Measurements from ENCODE around the gene SARM1. TPM values are rescaled to one million over a fixed set of nuclear protein-coding genes. Genes with fewer than 3 reads are reported as not detected.

The SARM1 gene
- total and polyA plus RNA-seq, 2 of the 13 experiments (the other 11 are each of a cell fraction or from before 2014, with no cell fraction given): 0.73 to 0.86 TPM

DNA sequence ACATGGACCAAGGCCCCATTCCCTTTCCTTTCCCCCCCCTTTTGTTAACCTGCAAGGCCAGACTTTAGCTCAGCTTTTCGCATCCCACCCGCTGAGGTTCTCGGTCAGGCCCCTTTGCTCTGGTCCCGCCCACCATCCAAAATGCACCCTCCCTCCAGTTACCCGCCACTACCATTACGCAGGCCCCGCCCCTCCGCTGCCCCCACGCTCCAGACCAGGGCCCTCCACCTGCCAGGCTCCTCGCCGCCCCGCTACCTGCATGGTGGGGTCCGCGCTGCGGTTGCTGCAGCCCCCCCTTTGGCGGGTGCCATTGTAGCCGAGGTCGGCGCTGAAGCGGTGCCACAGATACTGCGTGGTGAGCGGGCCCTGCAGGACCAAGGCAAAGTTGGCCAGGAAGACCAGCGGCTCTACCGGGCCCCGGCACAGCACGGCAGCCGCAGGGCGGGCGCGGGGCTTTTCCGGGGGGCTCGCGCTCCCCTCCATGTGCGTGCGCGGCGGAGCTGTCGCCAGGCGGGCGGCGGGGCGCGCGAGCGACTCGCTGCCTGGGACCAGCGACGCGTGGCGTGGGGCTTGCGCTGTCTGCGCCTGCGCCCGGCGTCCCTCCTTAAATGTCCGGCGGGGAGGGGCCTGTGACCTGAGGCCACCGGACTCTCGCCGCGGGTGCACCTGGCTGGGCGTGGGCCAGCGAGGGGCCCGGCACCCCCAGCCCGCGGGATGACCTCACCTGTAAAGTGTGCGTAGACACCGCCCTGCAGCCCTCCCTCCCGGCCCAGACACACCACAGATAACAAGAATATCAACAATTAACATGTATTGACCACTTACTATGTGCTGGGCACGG lies 34.4 kb downstream of the SARM1 start, which contains the start of gene SLC46A1 (continued):
- TF ChIP-seq, protein P1, sequence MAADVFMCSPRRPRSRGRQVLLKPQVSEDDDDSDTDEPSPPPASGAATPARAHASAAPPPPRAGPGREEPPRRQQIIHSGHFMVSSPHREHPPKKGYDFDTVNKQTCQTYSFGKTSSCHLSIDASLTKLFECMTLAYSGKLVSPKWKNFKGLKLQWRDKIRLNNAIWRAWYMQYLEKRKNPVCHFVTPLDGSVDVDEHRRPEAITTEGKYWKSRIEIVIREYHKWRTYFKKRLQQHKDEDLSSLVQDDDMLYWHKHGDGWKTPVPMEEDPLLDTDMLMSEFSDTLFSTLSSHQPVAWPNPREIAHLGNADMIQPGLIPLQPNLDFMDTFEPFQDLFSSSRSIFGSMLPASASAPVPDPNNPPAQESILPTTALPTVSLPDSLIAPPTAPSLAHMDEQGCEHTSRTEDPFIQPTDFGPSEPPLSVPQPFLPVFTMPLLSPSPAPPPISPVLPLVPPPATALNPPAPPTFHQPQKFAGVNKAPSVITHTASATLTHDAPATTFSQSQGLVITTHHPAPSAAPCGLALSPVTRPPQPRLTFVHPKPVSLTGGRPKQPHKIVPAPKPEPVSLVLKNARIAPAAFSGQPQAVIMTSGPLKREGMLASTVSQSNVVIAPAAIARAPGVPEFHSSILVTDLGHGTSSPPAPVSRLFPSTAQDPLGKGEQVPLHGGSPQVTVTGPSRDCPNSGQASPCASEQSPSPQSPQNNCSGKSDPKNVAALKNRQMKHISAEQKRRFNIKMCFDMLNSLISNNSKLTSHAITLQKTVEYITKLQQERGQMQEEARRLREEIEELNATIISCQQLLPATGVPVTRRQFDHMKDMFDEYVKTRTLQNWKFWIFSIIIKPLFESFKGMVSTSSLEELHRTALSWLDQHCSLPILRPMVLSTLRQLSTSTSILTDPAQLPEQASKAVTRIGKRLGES (CRISPR knock-in tag; IDR thresholded peaks at IDR 0.05; ENCODE audit: borderline replicate concordance): no peak
- TF ChIP-seq IKZF4 (CRISPR knock-in tag; IDR thresholded peaks at IDR 0.05; ENCODE audit: borderline replicate concordance, low read depth, not compliant biosample characterization): no peak
- TF ChIP-seq ZNF7 (CRISPR knock-in tag; IDR thresholded peaks at IDR 0.05): no peak
- TF ChIP-seq, protein P2, sequence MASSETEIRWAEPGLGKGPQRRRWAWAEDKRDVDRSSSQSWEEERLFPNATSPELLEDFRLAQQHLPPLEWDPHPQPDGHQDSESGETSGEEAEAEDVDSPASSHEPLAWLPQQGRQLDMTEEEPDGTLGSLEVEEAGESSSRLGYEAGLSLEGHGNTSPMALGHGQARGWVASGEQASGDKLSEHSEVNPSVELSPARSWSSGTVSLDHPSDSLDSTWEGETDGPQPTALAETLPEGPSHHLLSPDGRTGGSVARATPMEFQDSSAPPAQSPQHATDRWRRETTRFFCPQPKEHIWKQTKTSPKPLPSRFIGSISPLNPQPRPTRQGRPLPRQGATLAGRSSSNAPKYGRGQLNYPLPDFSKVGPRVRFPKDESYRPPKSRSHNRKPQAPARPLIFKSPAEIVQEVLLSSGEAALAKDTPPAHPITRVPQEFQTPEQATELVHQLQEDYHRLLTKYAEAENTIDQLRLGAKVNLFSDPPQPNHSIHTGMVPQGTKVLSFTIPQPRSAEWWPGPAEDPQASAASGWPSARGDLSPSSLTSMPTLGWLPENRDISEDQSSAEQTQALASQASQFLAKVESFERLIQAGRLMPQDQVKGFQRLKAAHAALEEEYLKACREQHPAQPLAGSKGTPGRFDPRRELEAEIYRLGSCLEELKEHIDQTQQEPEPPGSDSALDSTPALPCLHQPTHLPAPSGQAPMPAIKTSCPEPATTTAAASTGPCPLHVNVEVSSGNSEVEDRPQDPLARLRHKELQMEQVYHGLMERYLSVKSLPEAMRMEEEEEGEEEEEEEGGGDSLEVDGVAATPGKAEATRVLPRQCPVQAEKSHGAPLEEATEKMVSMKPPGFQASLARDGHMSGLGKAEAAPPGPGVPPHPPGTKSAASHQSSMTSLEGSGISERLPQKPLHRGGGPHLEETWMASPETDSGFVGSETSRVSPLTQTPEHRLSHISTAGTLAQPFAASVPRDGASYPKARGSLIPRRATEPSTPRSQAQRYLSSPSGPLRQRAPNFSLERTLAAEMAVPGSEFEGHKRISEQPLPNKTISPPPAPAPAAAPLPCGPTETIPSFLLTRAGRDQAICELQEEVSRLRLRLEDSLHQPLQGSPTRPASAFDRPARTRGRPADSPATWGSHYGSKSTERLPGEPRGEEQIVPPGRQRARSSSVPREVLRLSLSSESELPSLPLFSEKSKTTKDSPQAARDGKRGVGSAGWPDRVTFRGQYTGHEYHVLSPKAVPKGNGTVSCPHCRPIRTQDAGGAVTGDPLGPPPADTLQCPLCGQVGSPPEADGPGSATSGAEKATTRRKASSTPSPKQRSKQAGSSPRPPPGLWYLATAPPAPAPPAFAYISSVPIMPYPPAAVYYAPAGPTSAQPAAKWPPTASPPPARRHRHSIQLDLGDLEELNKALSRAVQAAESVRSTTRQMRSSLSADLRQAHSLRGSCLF (CRISPR knock-in tag; IDR thresholded peaks at IDR 0.05; ENCODE audit: borderline replicate concordance): no peak
- no peak for TF ChIP-seq ZNF512B (CRISPR knock-in tag; IDR thresholded peaks at IDR 0.05; ENCODE audit: borderline replicate concordance)
- TF ChIP-seq ZNF749 (CRISPR knock-in tag; IDR thresholded peaks at IDR 0.05; ENCODE audit: borderline replicate concordance): no peak
- TF ChIP-seq IKZF1 (IDR thresholded peaks at IDR 0.05): no peak
- no peak for TF ChIP-seq ETV5 (CRISPR knock-in tag; IDR thresholded peaks at IDR 0.05; ENCODE audit: borderline replicate concordance)
- no peak for TF ChIP-seq ZNF598 (CRISPR knock-in tag; IDR thresholded peaks at IDR 0.05; ENCODE audit: borderline replicate concordance)
- no peak for TF ChIP-seq TEAD2 (CRISPR knock-in tag; IDR thresholded peaks at IDR 0.05)
- TF ChIP-seq HIVEP1 (CRISPR knock-in tag; IDR thresholded peaks at IDR 0.05): 0 out of 2 replicates have a peak, but pooled peaks have one; percentile 63
- TF ChIP-seq ZNF672 (CRISPR knock-in tag; IDR thresholded peaks at IDR 0.05): no peak
- TF ChIP-seq PAXIP1 (CRISPR knock-in tag; conservative IDR thresholded peaks at IDR 0.05): no peak
- no peak for TF ChIP-seq ZSCAN30 (CRISPR knock-in tag; IDR thresholded peaks at IDR 0.05)
